ENCODE results near the gene TIGD3. TPM values are rescaled to one million over a fixed set of nuclear protein-coding genes. Genes with fewer than 3 reads are reported as not detected.

TIGD3 gene
- total and polyA plus RNA-seq, 4 donors = 0.16 to 0.88 TPM; not detected in 2

- intact Hi-C loops (cut with DNase I) = no loop called here
- no peaks in the 10 kb centered on the region for H3K27me3 ChIP-seq (ENCODE audit: control insufficient read depth in 1 of 2, insufficient read depth in 2 of 2, low read length in 1 of 2)
- no peaks in the 10 kb centered on the region for H3K9me3 ChIP-seq (ENCODE audit: control insufficient read depth, low read length)
- WGBS, 2 donors = 76 to 77% methylated on average over 14 of the region's 14 CpGs
- no peak for ATAC-seq (ENCODE audit: low FRiP score)
- DNase-seq = no peak
- H3K27ac ChIP-seq (ENCODE audit: low read depth in 1 of 2, low read length in 2 of 2) = no peak overlapping the region
- no peaks in the 10 kb centered on the region for H3K36me3 ChIP-seq (ENCODE audit: control insufficient read depth in 1 of 2, insufficient read depth in 2 of 2, low read length in 1 of 2)
- no peaks in the 10 kb centered on the region for H3K4me1 ChIP-seq (ENCODE audit: control insufficient read depth in 1 of 2, insufficient read depth in 2 of 2, low read length in 2 of 2)
- H3K4me3 ChIP-seq (ENCODE audit: low read length in 2 of 2) = no peak overlapping the region
These were observed 19.5 kb downstream of the TIGD3 start for GRCh38 chr11:65373839-65374580.

DNA sequence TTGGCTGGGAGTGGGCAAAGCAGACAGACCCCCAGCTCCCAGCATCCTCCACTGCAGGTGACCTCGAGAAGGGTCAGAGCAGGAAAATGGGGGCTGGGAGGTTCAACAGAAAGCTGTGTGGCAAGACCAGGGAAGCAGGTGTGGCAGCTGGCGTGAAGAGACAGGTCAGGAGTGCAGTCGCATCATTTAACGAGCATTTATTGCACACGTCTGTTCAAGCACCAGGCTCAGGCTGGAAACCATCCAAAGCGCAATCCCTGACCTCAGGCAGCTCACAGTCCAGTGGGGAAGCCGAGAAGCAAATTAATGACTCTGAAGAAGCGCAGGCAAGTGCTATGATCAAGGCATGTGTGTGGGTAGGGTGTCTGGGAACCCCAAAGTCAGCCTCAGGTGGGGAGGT is 20.5 kb downstream of the TIGD3 start:
- Histone ChIP-seq H3K27ac (ENCODE audit: low read depth in 1 of 2, low read length in 2 of 2) (no peak overlapping the region), H3K36me3 (ENCODE audit: control insufficient read depth in 1 of 2, insufficient read depth in 2 of 2, low read length in 1 of 2) (no peaks in the 10 kb centered on the region), H3K4me3 (ENCODE audit: low read length in 2 of 2) (no peak overlapping the region), H3K4me1 (ENCODE audit: control insufficient read depth in 1 of 2, insufficient read depth in 2 of 2, low read length in 2 of 2) (no peaks in the 10 kb centered on the region), H3K27me3 (ENCODE audit: control insufficient read depth in 1 of 2, insufficient read depth in 2 of 2, low read length in 1 of 2) (no peaks in the 10 kb centered on the region), H3K9me3 (ENCODE audit: control insufficient read depth, low read length) (no peaks in the 10 kb centered on the region)
- DNase-seq (no peak), ATAC-seq (ENCODE audit: low FRiP score) (no peak)
- intact Hi-C loops (cut with DNase I) = loop anchor here in 1 of 2 donors (5.0 kb wide), 1 partner anchor 137 kb away; no protein-coding TSS in a partner anchor
- WGBS, 2 donors = 88 to 92% methylated on average over 8 of the region's 8 CpGs

DNA sequence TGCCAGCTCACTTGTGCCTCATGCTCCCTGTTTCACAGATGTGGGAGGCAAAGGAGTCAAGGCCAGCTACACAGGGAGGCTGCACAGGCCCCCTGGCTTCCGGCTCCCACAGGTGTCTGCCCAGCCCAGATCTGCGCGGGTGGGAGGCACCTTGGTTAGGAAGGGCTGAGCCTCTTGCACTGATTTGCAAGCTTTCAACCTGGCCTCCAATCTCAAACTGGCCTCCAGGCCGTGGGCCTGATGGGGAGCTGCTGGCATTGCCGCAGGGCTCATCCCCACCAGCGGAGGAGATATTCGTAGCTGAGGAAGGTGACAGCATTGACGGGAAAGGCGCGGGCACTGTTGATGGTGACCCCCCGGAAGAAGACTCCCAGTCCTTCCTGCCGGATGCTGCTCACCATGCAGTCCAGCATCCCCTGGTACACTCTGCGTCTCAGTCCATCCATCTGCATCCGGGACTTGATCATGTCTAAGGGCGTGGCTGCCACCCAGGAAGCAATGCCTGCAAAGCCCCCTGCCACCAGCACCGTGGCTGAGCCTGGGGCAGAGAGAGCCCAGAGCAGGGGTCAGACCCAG is 21.7 kb downstream of the TIGD3 start:
- Histone ChIP-seq H3K9me3 (ENCODE audit: control insufficient read depth, low read length) (no peaks in the 10 kb centered on the region), H3K4me1 (ENCODE audit: control insufficient read depth in 1 of 2, insufficient read depth in 2 of 2, low read length in 2 of 2) (no peaks in the 10 kb centered on the region), H3K4me3 (ENCODE audit: low read length in 2 of 2) (no peak overlapping the region), H3K27me3 (ENCODE audit: control insufficient read depth in 1 of 2, insufficient read depth in 2 of 2, low read length in 1 of 2) (no peaks in the 10 kb centered on the region), H3K36me3 (ENCODE audit: control insufficient read depth in 1 of 2, insufficient read depth in 2 of 2, low read length in 1 of 2) (no peaks in the 10 kb centered on the region), H3K27ac (ENCODE audit: low read depth in 1 of 2, low read length in 2 of 2) (no peak overlapping the region)
- DNase-seq (no peak), ATAC-seq (ENCODE audit: low FRiP score) (no peak)
- WGBS, 2 donors = 85 to 87% methylated on average over 16 of the region's 16 CpGs
- intact Hi-C loops (cut with DNase I) = loop anchor here in 1 of 2 donors (5.0 kb wide), 1 partner anchor 136 kb away; no protein-coding TSS in a partner anchor

DNA sequence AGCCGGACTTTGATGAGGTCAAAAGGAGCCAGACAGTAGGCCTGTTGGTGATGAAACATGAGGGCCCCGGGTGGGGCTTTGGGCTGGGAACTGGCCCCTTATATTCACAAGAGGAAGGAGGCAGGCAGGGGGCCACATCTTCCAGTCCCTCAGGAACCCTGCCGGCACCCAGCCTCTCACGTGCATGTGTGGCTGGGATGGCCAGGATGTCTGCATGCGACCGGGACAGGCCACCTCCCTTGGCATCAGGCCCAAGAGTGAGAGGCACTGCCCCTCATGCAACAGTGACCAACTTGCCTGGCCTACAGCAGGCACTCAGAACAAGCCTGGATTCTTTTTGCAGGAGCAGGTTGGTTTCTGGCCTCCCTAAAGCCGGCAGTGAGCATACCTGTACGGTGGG is 22.5 kb downstream of the TIGD3 start:
- H3K4me1 ChIP-seq (ENCODE audit: control insufficient read depth in 1 of 2, insufficient read depth in 2 of 2, low read length in 2 of 2) = no peaks in the 10 kb centered on the region
- H3K27ac ChIP-seq (ENCODE audit: low read depth in 1 of 2, low read length in 2 of 2) = no peak overlapping the region
- WGBS, 2 donors = 60 to 67% methylated on average over 8 of the region's 8 CpGs
- peak in 1 of 2 donors; percentile 44 for DNase-seq
- intact Hi-C loops (cut with DNase I) = loop anchor here in 1 of 2 donors (5.0 kb wide), 1 partner anchor 135 kb away; no protein-coding TSS in a partner anchor
- H3K4me3 ChIP-seq (ENCODE audit: low read length in 2 of 2) = no peak overlapping the region
- H3K9me3 ChIP-seq (ENCODE audit: control insufficient read depth, low read length) = no peaks in the 10 kb centered on the region
- H3K27me3 ChIP-seq (ENCODE audit: control insufficient read depth in 1 of 2, insufficient read depth in 2 of 2, low read length in 1 of 2) = no peaks in the 10 kb centered on the region
- no peaks in the 10 kb centered on the region for H3K36me3 ChIP-seq (ENCODE audit: control insufficient read depth in 1 of 2, insufficient read depth in 2 of 2, low read length in 1 of 2)
- ATAC-seq (ENCODE audit: low FRiP score) = no peak

GRCh38 chr11:65377777-65378176 is 23.2 kb downstream of the TIGD3 start:
- no peak for ATAC-seq (ENCODE audit: low FRiP score)
- WGBS, 2 donors = 90 to 91% methylated on average over 8 of the region's 8 CpGs

GRCh38 chr11:65378208-65378927 is 23.8 kb downstream of the TIGD3 start:
- Histone ChIP-seq H3K4me1 (ENCODE audit: control insufficient read depth in 1 of 2, insufficient read depth in 2 of 2, low read length in 2 of 2) (no peaks in the 10 kb centered on the region), H3K4me3 (ENCODE audit: low read length in 2 of 2) (no peak overlapping the region), H3K36me3 (ENCODE audit: control insufficient read depth in 1 of 2, insufficient read depth in 2 of 2, low read length in 1 of 2) (no peaks in the 10 kb centered on the region), H3K27ac (ENCODE audit: low read depth in 1 of 2, low read length in 2 of 2) (no peak overlapping the region), H3K9me3 (ENCODE audit: control insufficient read depth, low read length) (no peaks in the 10 kb centered on the region), H3K27me3 (ENCODE audit: control insufficient read depth in 1 of 2, insufficient read depth in 2 of 2, low read length in 1 of 2) (no peaks in the 10 kb centered on the region)
- 85 to 89% methylated on average over 19 of the region's 19 CpGs for WGBS, 2 donors
- ATAC-seq (ENCODE audit: low FRiP score) (no peak), DNase-seq (peak in 1 of 2 donors; percentile 76)
- intact Hi-C loops (cut with DNase I) = loop anchor here in 1 of 2 donors (5.0 kb wide), 1 partner anchor 134 kb away; no protein-coding TSS in a partner anchor

More at GRCh38 chr11:65377777-65378176, 23.2 kb downstream of the TIGD3 start:
- no peaks in the 10 kb centered on the region for H3K4me1 ChIP-seq (ENCODE audit: control insufficient read depth in 1 of 2, insufficient read depth in 2 of 2, low read length in 2 of 2)
- H3K9me3 ChIP-seq (ENCODE audit: control insufficient read depth, low read length) = no peaks in the 10 kb centered on the region
- H3K36me3 ChIP-seq (ENCODE audit: control insufficient read depth in 1 of 2, insufficient read depth in 2 of 2, low read length in 1 of 2) = no peaks in the 10 kb centered on the region
- no peaks in the 10 kb centered on the region for H3K27me3 ChIP-seq (ENCODE audit: control insufficient read depth in 1 of 2, insufficient read depth in 2 of 2, low read length in 1 of 2)
- H3K27ac ChIP-seq (ENCODE audit: low read depth in 1 of 2, low read length in 2 of 2) = no peak overlapping the region
- no peak overlapping the region for H3K4me3 ChIP-seq (ENCODE audit: low read length in 2 of 2)
- DNase-seq = no peak
- intact Hi-C loops (cut with DNase I) = loop anchor here in 1 of 2 donors (5.0 kb wide), 1 partner anchor 135 kb away; no protein-coding TSS in a partner anchor

- no peak for ATAC-seq (ENCODE audit: low FRiP score)
- H3K27me3 ChIP-seq (ENCODE audit: control insufficient read depth in 1 of 2, insufficient read depth in 2 of 2, low read length in 1 of 2) = no peaks in the 10 kb centered on the region
- WGBS, 2 donors = 90 to 91% methylated on average over 13 to 14 of the region's 14 CpGs
- intact Hi-C loops (cut with DNase I) = loop anchor here in 1 of 2 donors (5.0 kb wide), 1 partner anchor 133 kb away; no protein-coding TSS in a partner anchor
- H3K36me3 ChIP-seq (ENCODE audit: control insufficient read depth in 1 of 2, insufficient read depth in 2 of 2, low read length in 1 of 2) = no peaks in the 10 kb centered on the region
- no peaks in the 10 kb centered on the region for H3K4me1 ChIP-seq (ENCODE audit: control insufficient read depth in 1 of 2, insufficient read depth in 2 of 2, low read length in 2 of 2)
- H3K27ac ChIP-seq (ENCODE audit: low read depth in 1 of 2, low read length in 2 of 2) = no peak overlapping the region
- no peaks in the 10 kb centered on the region for H3K9me3 ChIP-seq (ENCODE audit: control insufficient read depth, low read length)
- DNase-seq = peak in 1 of 2 donors; percentile 44
- no peak overlapping the region for H3K4me3 ChIP-seq (ENCODE audit: low read length in 2 of 2)
These were observed 24.5 kb downstream of the TIGD3 start for GRCh38 chr11:65378928-65379638.
